GM19099 (cell line): Measurements from ENCODE around the gene SHTN1.

Experiments used
- POLR2A ChIP-seq: IDR thresholded peaks from 3 replicates; pipeline ENCODE4 v1.6.1; 2011; ENCODE audit warnings: low read depth; ENCODE audit not compliant: insufficient read length; ENCODE audit errors: extremely low read depth

SHTN1 gene

DNA sequence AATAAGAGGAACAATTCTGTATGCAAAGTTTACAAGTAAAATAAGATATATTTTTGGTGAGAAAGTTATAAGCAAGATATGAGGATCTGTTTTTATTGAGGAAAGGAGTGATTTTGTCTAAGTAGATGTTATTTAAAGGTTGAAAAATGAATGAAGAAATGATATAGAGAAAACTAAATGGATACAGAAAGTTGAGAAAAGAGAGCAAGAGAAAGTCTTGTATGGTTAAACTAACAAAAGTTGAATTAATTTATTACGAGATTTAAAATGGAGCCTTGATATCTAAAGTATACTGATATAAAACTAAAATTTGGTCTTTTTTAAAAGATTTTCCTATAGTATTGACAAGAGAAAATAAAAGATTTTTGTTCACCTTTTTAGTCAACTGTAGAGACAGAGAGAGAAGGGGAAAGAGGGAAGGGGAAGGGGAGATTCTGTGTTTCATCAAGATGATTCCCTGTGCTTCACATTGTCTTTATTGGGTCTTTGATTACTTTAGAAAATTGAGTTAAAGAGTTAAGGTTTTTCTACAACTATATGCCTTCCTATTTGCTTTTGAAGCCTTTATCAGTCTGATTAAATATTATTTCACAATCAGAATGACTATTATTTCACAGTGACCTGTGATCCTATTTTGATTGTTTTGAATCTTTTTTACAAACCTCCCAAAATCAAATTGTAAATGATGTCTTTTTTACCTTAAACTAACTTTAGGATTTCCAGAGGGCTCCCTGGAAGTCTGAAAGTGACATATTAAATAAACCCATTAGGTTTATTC is 10.7 kb downstream of the SHTN1 start:
- no peak for TF ChIP-seq POLR2A

DNA sequence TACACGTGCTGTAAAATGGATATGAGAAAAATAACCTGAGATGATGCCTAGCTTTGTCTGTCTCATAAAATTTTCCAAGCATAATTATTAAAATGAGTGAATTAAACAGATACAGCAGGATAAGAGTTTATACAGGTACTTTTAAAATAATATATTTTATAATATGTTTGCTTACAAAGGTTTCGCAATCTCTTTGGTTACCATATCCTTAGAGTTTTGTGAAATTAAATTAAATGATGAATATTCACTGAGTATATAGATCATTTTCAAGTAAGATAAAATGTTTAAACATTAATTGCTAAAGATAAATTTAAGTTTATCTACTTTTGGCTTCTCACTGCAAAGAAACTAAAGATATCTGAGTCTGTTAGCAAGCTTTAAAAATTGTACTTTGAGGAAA is 11.4 kb downstream of the SHTN1 start:
- TF ChIP-seq POLR2A: no peak

GRCh38 chr10:116992183-116992582 is 12.8 kb downstream of the SHTN1 start:
- no peak for TF ChIP-seq POLR2A

- TF ChIP-seq POLR2A: no peak
Measured at GRCh38 chr10:116990276-116990800, 14.6 kb downstream of the SHTN1 start.

DNA sequence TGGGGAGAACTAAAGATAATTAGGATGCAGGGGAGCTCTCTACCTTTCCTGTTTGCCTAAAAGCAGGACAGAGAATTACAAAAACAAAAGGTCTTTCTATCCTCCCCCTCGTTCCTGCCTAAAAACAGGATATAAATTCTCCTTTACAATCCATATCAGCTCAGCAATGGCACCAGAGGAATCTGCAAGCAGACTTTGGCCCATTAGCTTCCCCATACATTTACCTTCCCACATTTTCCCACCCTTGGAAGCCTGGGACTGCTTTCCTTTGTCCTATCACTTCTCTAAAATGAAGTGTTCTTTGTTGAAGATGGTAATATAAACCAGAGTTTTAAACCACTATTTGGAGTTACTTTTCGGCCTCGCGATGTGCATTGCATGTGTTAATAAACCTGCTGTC is 15.5 kb downstream of the SHTN1 start:
- TF ChIP-seq POLR2A: no peak

GRCh38 chr10:116988311-116988710 is 16.7 kb downstream of the SHTN1 start:
- TF ChIP-seq POLR2A: no peak

DNA sequence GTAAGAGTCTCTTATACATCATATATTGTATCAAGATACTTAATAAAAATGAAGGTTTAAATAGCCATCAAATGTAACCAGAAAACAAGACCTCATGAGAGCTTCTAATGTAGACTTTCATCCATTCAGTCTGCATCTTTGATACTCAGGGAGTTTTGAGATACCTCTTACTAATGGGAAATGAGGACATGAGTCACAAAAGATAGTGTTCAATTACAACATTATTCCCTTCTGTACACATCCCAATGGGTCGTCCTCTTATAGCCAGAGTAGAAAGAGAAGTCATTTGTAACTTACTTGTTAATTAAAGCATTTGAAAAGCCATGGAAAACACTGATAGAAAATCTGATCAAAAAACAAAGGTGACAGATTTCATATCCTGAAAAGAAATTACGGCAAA is 19.4 kb downstream of the SHTN1 start:
- no peak for TF ChIP-seq POLR2A

- TF ChIP-seq POLR2A: no peak
Measured at GRCh38 chr10:116984202-116984990, 20.6 kb downstream of the SHTN1 start.

- no peak for TF ChIP-seq POLR2A
Measured at GRCh38 chr10:116980041-116980440, 24.9 kb downstream of the SHTN1 start.

DNA sequence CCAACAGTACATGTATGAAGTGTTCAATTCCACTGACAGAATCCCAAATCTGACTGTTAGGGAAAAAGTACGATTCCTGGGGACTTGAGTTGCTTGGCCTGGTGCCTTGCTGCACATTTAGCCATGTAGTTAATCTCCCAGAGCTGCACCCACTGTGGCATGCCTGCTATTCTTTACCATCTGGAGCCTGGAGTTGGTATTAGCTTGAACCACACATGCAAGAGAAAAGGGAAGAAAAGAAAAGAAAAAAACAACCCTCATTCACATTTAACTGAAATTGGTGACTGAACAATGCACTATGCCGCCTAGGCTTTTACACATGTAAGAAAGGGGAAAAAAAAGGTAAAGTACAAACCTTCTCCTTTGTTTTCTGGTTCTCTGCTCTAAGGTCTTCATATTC is 26.1 kb downstream of the SHTN1 start:
- no peak for TF ChIP-seq POLR2A

DNA sequence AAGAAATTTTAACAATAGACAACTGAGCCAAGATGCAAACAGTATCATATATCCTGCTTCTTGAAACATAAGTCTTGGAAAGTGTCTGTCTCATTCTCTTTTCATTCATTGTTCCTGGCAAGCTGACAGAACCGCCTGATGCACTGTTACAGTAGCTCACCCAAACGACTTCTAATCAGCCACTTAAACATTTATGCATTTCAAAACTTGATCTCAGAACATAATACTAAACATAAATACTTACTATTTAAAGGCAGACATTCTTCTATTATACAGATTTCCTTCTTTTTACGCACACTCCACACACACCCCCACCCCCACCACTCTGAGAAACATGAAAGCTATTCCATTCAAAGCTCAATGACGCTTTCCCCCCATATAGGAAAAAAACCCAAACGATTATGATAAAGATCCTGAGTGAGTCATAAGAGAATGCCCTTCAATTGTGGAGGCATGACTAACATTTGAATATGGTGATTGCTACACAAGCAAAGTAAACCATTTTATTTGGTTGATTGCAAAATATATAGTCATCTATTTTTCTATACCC is 30.5 kb downstream of the SHTN1 start:
- TF ChIP-seq POLR2A: no peak

GRCh38 chr10:116973946-116974455 is 31.0 kb downstream of the SHTN1 start:
- TF ChIP-seq POLR2A: no peak

DNA sequence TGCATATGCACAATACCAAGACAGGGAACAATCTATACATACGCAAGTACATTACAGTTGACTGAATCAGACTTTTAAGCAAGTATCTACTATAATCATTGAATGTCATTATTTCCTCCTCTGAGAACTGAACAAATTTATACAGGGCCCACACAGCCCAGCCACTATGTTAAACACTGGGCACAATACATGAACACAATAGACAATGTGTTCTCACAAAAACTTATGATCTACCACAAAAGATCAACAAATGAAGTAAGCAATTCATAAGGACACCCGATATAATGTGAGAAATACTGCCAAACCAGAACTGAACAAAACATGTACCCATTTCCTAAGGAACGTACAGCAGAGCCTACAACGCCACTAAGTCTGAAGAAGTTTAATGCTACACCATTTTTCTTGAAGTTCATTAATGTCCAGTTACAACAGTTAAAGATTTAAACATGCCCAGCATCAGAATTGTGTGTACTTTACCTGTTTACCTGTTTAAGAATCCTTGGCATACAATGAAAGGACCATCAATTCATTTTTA is 31.5 kb downstream of the SHTN1 start:
- no peak for TF ChIP-seq POLR2A

DNA sequence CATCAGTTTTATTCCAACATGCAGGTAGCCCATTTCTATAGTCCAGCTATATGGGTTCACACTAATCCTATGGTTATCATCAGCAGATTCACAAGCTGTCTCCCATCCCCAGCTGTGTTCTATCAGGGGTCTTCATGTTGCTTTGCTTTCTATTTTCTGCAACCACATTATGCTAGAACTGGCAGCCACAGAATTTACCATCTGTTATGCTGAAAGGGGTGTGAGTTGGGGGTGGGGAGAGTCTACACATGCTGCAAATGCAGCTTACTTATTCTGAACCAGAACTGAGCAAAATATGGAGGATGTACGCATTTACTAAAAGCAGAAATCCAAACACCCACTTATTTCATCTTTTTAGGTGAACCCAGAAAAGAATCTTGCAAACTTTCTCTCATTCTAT is 32.9 kb downstream of the SHTN1 start:
- no peak for TF ChIP-seq POLR2A

DNA sequence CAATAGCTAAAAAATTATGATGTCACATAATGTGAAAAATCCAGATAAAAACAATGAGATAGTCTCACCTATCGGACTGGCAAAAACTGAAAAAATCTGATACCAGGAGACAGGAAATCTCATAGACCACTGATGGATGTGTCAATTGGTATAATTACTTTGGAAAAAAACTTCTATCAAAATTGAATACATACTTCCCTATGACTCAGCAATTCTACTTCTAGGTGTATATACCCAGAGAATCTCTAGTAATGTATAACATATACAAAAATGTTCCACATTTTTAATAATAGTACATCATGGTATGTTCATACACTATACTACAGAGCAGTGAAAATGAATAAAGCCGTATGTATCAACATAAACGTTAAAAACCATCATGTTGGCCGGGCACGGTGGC is 34.9 kb downstream of the SHTN1 start:
- no peak for TF ChIP-seq POLR2A
